CD14-positive monocyte (primary cell): ENCODE data around the gene PCP2. TPM values are rescaled to one million over a fixed set of nuclear protein-coding genes. Genes with fewer than 3 reads are reported as not detected.

ENCODE experiments used
- DNase-seq, 3 donors: peaks; one replicate each; pipeline ENCODE4 v3.0.0-alpha.2; 2011 to 2022
- H2AFZ ChIP-seq: 2 replicates; pipeline ENCODE4 v1.6.0; 2012; ENCODE audit warnings: mild to moderate bottlenecking, low read depth, low read length, inconsistent platforms; ENCODE audit not compliant: insufficient read depth, poor library complexity, severe bottlenecking
- H3K27ac ChIP-seq, 2 donors: 1 replicate in 1 of 2; 2 replicates in 1 of 2; pipeline ENCODE4 v1.5.1; 2012 to 2013; ENCODE audit warnings: low read length in 2 of 2, control low read depth in 1 of 2, inconsistent platforms in 1 of 2, low read depth in 1 of 2, mild to moderate bottlenecking in 1 of 2
- H3K27me3 ChIP-seq, 2 donors: one replicate each; pipeline versions ENCODE4 v1.6.0 to v1.6.1; 2011 to 2013; ENCODE audit warnings: low read length in 2 of 2; ENCODE audit not compliant: control insufficient read depth in 2 of 2, insufficient read depth in 2 of 2
- H3K36me3 ChIP-seq, 2 donors: replicated peaks in 1 of 2; 1 replicate in 1 of 2; 2 replicates in 1 of 2; pipeline versions ENCODE4 v1.5.1 to v1.6.1; 2012 to 2013; ENCODE audit warnings: low read length in 2 of 2, control low read depth in 1 of 2, inconsistent platforms in 1 of 2, mild to moderate bottlenecking in 1 of 2; ENCODE audit not compliant: insufficient read depth in 2 of 2, control insufficient read depth in 1 of 2
- H3K4me1 ChIP-seq, 2 donors: 1 replicate in 1 of 2; 2 replicates in 1 of 2; pipeline versions ENCODE4 v1.5.1 to v1.6.1; 2012 to 2013; ENCODE audit warnings: low read length in 2 of 2, control low read depth in 1 of 2, inconsistent platforms in 1 of 2, mild to moderate bottlenecking in 1 of 2, moderate library complexity in 1 of 2; ENCODE audit not compliant: insufficient read depth in 2 of 2, control insufficient read depth in 1 of 2
- H3K4me2 ChIP-seq: replicated peaks from 2 replicates; pipeline ENCODE3; 2012; ENCODE audit warnings: low read length, moderate library complexity, mild to moderate bottlenecking; ENCODE audit not compliant: poor library complexity, severe bottlenecking; ENCODE audit errors: extremely low read depth
- H3K4me3 ChIP-seq, 3 experiments: fragments of 200-600 bp in 1 of 3; sonication (generic) in 1 of 3; replicated peaks in 1 of 3; 1 replicate in 2 of 3; 2 replicates in 1 of 3; pipeline ENCODE4 v1.5.1; 2011 to 2013; ENCODE audit warnings: low read length in 3 of 3, mild to moderate bottlenecking in 3 of 3, control low read depth in 2 of 3, low read depth in 2 of 3, inconsistent platforms in 1 of 3, moderate library complexity in 1 of 3
- H3K79me2 ChIP-seq: 2 replicates; pipeline ENCODE4 v1.6.0; 2012; ENCODE audit warnings: mild to moderate bottlenecking, control low read depth, inconsistent platforms, low read length, moderate library complexity; ENCODE audit not compliant: insufficient read depth
- H3K9ac ChIP-seq: 2 replicates; pipeline ENCODE4 v1.6.0; 2017; ENCODE audit warnings: low read length, mild to moderate bottlenecking; ENCODE audit not compliant: insufficient read depth, poor library complexity, severe bottlenecking
- H3K9me3 ChIP-seq, 2 donors: replicated peaks in 1 of 2; 1 replicate in 1 of 2; 2 replicates in 1 of 2; pipeline versions ENCODE4 v1.5.1 to v1.6.1; 2012 to 2013; ENCODE audit warnings: low read length in 2 of 2, control low read depth in 1 of 2; ENCODE audit not compliant: control insufficient read depth in 1 of 2, insufficient read depth in 1 of 2
- H4K20me1 ChIP-seq: 2 replicates; pipeline ENCODE4 v1.6.0; 2012; ENCODE audit warnings: mild to moderate bottlenecking, low read length, control low read depth, moderate library complexity; ENCODE audit not compliant: insufficient read depth
- H3K27ac Mint-ChIP-seq, 7 donors: one replicate each; pipeline ENCODE4 v1.8.0; 2020; ENCODE audit warnings: mild to moderate bottlenecking in 7 of 7, mixed read lengths in 7 of 7, moderate library complexity in 6 of 7, inconsistent platforms in 2 of 7
- H3K27me3 Mint-ChIP-seq, 3 donors: one replicate each; pipeline ENCODE4 v1.8.0; 2021 to 2022; ENCODE audit warnings: low read depth in 3 of 3, mild to moderate bottlenecking in 3 of 3, mixed read lengths in 3 of 3, moderate library complexity in 3 of 3, inconsistent platforms in 1 of 3
- H3K36me3 Mint-ChIP-seq, 2 donors: one replicate each; pipeline ENCODE4 v1.8.0; 2020; ENCODE audit warnings: mixed read lengths in 2 of 2, inconsistent platforms in 1 of 2, mild to moderate bottlenecking in 1 of 2
- H3K4me1 Mint-ChIP-seq: one replicate; pipeline ENCODE4 v1.8.0; 2020; ENCODE audit warnings: mild to moderate bottlenecking, mixed read lengths
- H3K4me3 Mint-ChIP-seq, 2 donors: one replicate each; pipeline ENCODE4 v1.8.0; 2020; ENCODE audit warnings: mild to moderate bottlenecking in 2 of 2, mixed read lengths in 2 of 2, moderate library complexity in 1 of 2
- H3K9me3 Mint-ChIP-seq, 7 donors: one replicate each; pipeline ENCODE4 v1.8.0; 2020 to 2022; ENCODE audit warnings: mixed read lengths in 7 of 7, mild to moderate bottlenecking in 6 of 7, moderate library complexity in 6 of 7, inconsistent platforms in 2 of 7
- WGBS: methylation state at CpG from one replicate; pipeline ENCODE4 v1.1.5; 2013; ENCODE audit warnings: missing lambda C conversion rate; ENCODE audit not compliant: insufficient coverage; 5-methylcytosine and 5-hydroxymethylcytosine counted together
- intact Hi-C, 2 donors: fragments of 100-400 bp; cut with micrococcal nuclease; formaldehyde crosslinking; loops; one replicate each; pipeline versions ENCODE4 v1.15.0 to v1.15.1; 2023
- polyA plus RNA-seq, 3 donors: library from polyadenylated mRNA; depleted of rRNA in 1 of 3; unstranded in 2 of 3; stranded (reverse) in 1 of 3; fragments of 300-500 nt in 2 of 3; fragments of >200 nt in 1 of 3; fragmentation: Illumina TruSeq in 2 of 3; gene quantifications; 1 replicate in 2 of 3; 2 replicates in 1 of 3; pipeline ENCODE4 v1.2.3, GENCODE V29; 2012 to 2021
- TF ChIP-seq, protein P1 (sequence below): fragments of 200-600 bp; IDR thresholded peaks from one replicate; pipeline ENCODE4 v1.8.0; 2022; ENCODE audit warnings: antibody characterized with exemption, mild to moderate bottlenecking

PCP2 gene
- polyA plus RNA-seq, 3 donors: 1.8 TPM; not detected in 2

GRCh38 chr19:7612282-7613274 lies 20.9 kb downstream of the PCP2 start:
- Histone ChIP-seq H3K9me3 (no peaks in the 10 kb centered on the region), H3K79me2 (no peaks in the 10 kb centered on the region), H3K27me3 (no peaks in the 10 kb centered on the region), H3K4me2 (no peak overlapping the region), H3K4me1 (peaks cover 0 to 5% of the 10 kb centered on the region in 2 donors), H3K9ac (no peak overlapping the region), H3K36me3 (no peaks in the 10 kb centered on the region), H3K27ac (no peak overlapping the region), H3K4me3 (no peak overlapping the region), H4K20me1 (no peaks in the 10 kb centered on the region), H2AFZ (no peak overlapping the region)
- Mint-ChIP-seq H3K27me3 (peaks cover 0 to 4% (median 2%) of the 10 kb centered on the region in 3 donors), H3K9me3 (peaks cover 0 to 3% (median 0%) of the 10 kb centered on the region in 7 donors), H3K4me1 (peaks cover 7% of the 10 kb centered on the region), H3K27ac (no peak overlapping the region), H3K36me3 (peaks cover 4 to 6% of the 10 kb centered on the region in 2 donors), H3K4me3 (no peak overlapping the region)
- no peak for DNase-seq
- TF ChIP-seq, protein P1, sequence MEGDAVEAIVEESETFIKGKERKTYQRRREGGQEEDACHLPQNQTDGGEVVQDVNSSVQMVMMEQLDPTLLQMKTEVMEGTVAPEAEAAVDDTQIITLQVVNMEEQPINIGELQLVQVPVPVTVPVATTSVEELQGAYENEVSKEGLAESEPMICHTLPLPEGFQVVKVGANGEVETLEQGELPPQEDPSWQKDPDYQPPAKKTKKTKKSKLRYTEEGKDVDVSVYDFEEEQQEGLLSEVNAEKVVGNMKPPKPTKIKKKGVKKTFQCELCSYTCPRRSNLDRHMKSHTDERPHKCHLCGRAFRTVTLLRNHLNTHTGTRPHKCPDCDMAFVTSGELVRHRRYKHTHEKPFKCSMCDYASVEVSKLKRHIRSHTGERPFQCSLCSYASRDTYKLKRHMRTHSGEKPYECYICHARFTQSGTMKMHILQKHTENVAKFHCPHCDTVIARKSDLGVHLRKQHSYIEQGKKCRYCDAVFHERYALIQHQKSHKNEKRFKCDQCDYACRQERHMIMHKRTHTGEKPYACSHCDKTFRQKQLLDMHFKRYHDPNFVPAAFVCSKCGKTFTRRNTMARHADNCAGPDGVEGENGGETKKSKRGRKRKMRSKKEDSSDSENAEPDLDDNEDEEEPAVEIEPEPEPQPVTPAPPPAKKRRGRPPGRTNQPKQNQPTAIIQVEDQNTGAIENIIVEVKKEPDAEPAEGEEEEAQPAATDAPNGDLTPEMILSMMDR: no peak
- WGBS: 95% methylated on average over 66 of the region's 81 CpGs
- intact Hi-C loops: no loop called here

- H3K27ac ChIP-seq: no peak overlapping the region
- H3K9ac ChIP-seq: no peak overlapping the region
- H2AFZ ChIP-seq: no peak overlapping the region
- Mint-ChIP-seq H3K27ac (no peak overlapping the region), H3K4me1 (no peaks in the 10 kb centered on the region), H3K36me3 (no peaks in the 10 kb centered on the region), H3K4me3 (no peak overlapping the region), H3K9me3 (peaks cover 0 to 2% (median 0%) of the 10 kb centered on the region in 7 donors), H3K27me3 (peaks cover 0 to 4% (median 0%) of the 10 kb centered on the region in 3 donors)
- H3K4me1 ChIP-seq: no peaks in the 10 kb centered on the region
- no peaks in the 10 kb centered on the region for H3K9me3 ChIP-seq
- no peak for DNase-seq
- no peak overlapping the region for H3K4me2 ChIP-seq
- intact Hi-C loops: no loop called here
- no peak overlapping the region for H3K4me3 ChIP-seq
- H3K79me2 ChIP-seq: no peaks in the 10 kb centered on the region
- no peaks in the 10 kb centered on the region for H3K36me3 ChIP-seq
- no peaks in the 10 kb centered on the region for H4K20me1 ChIP-seq
- TF ChIP-seq, protein P1: no peak
- WGBS: 95% methylated on average over 40 of the region's 41 CpGs
- H3K27me3 ChIP-seq: no peaks in the 10 kb centered on the region
Measured at GRCh38 chr19:7611541-7612279, 21.8 kb downstream of the PCP2 start.
